NOMO-1 (cell line): Measurements from ENCODE around the gene SBF2.

Experiments used
- DNase-seq, 2 experiments: peaks; one replicate each; lab custom pipeline; 2025; ENCODE audit not compliant: unreplicated experiment in 2 of 2; lab: John Stamatoyannopoulos, UW

The SBF2 gene

DNA sequence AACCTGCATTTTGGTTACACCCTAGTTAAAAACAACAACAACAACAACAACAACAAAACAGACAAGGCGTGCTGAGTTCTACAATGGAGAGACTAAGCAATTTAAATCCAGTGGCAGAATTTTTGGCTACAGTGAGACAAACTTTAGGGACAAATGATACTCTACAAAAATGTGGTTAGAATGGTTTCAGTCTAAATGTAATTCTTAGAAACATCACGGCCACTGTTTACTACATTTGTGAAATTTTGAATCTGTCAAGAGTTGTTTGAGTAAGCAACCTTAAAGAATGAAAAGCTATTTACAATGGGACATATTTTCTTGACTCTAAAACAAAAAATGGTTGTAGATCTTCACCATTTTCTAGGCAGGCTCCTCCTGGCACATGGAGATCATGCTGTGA lies 370.7 kb downstream of the SBF2 start:
- DNase-seq = no peak

DNA sequence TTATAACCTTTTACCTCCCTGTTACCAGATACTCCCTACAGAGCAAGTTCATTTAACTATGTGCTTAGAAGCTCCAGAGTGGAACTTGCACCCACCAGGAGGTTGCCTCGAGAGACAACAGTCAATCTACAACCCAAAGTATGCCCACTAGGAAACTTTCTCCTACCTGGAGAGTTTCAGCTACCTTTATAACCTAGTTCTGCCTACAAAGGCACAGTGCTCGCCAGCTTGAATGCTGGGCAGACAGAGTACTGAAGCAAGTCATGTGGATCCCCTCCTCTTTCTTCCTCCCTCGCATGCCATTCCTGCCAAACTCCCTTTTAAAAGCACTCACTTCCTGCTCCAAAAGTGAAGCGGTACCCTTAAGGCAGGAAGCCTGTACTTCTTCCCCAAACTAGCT lies 371.2 kb downstream of the SBF2 start:
- DNase-seq = no peak

DNA sequence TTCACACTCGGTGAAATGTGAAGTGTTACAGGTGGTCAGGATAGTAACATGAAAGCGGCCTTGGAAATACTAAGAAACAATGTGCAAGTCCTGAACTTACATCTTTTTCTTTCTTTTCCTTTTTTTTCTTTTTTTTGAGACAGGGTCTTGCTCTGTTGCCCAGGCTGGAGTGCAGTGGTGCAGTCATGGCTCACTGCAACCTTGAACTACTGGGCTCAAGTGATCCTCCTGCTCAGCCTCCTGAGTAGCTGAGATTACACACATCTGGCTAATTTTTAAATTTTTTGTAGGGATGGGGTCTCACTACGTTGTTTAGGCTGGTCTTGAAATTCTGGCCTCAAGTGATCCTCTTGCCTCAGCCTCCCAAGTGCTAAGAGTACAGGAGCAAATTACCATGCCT lies 377.5 kb downstream of the SBF2 start:
- DNase-seq = no peak

DNA sequence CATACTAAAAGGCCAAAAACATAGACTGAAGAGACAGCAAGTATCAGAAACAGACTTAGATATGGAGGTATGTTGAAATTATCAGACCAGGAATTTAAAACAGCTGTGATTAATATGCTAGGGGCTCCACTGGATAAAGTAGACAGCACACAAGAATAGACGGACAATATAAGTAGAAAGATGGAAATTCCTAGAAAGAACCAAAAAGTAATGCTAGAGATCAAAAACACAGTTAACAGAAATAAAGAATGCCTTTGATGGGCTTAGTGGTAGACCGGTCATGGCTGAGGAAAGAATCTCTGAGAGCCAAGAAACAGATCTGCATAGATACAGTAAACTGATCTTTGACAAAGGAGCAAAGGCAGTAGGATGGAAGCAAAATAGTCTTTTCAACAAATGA lies 380.0 kb downstream of the SBF2 start:
- DNase-seq = no peak

GRCh38 chr11:9905960-9906791 lies 387.8 kb downstream of the SBF2 start:
- no peak for DNase-seq

- DNase-seq = no peak
Observed at GRCh38 chr11:9905501-9905951, 388.5 kb downstream of the SBF2 start.

- DNase-seq = no peak
Observed at GRCh38 chr11:9903579-9903978, 390.4 kb downstream of the SBF2 start.

- no peak for DNase-seq
Observed at GRCh38 chr11:9901943-9902342, 392.1 kb downstream of the SBF2 start.

- DNase-seq = peak; percentile 75 to 87
Observed at GRCh38 chr11:9900253-9900652, 393.8 kb downstream of the SBF2 start.

DNA sequence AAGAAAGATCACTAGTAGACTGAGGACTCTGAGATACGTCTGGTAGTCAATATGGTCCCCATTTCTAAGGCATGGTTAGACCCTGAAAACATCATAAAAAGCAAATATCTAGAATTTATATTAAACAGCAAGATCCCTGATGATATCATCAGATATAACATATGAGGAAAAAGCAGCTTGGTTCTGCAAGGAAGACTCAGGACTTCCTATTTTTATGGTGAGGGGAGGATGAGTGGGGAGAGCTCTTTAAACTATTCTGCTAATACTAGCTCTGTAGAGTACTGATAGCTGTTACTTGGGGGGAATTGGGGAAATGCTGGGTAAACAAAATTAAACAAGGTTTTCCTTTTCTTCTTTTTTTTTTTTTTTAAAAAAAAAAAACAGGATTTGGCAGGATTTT lies 394.3 kb downstream of the SBF2 start:
- no peak for DNase-seq

DNA sequence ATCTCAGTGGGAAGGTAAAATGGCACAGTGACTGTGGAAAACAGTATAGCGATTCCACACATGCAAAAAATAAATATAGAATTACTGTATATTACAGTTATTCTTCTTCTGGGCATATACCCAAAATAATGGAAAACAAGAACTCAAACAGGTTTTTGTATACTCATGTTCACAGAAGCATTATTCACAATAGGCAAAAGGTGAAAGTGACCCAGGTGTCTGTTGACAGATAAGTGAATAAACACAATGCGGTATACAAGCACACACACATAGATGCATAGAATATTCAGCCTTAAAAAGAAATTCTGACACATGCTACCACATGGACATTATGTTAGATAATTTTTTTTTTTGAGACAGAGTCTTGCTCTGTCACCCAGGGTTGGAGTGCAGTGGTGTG lies 397.1 kb downstream of the SBF2 start:
- no peak for DNase-seq

GRCh38 chr11:9895006-9895405 lies 399.0 kb downstream of the SBF2 start:
- DNase-seq = no peak

DNA sequence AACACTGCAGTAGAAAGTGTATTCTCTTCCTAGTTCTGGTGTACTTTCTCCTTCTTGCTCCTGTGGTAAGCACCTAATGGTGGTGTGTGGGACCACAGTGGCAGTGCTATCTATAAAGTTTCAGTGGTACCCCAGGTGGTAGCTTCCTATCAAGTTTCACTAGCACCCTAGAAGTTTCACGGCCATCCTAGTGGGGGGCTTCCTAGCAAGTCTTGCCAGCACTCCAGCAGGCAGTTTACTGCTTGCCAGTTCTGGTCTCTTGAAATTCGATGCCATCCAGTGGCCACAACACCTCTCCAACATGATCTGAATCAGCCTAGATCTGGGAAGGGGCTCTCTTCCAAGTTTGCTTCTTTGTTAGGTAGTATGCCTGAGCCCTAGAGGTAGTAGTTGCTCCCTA lies 400.5 kb downstream of the SBF2 start:
- DNase-seq = no peak

DNA sequence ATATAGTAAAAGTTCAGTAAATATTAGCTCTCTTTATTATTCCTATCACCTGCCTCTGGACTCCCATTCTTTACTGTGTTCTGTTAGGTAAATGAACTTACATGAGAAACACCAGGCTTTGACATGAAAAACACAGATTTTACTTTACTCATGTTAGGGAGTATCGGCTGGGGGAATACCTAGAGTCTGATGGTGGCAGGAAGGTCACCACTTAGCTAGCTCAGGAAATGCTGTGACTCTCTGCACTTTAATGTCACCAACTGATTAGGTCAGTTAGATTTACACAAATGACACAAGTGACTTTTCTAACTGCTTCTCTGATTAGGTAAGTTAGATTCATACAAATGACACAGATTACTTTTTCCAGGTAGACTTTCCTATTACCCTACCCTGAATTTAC lies 405.1 kb downstream of the SBF2 start:
- DNase-seq = no peak

DNA sequence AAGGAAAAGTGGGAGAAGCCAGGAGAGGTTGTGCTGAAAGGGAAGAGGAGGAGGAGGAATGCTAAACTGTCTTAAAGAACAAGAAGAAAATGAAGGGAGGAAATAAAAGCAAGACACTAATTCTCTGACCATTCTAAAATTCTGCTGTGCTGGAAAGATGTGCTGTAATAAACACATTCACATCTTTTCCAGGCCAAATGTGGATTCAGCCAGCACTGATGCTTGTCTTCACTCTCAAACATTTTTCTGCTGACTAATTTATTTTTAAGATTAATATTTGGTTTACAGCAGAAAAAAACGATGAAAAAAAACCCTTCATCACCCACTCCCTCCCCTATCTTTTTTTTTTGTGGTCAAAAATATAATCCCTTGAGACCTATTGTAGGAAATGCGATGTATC lies 406.5 kb downstream of the SBF2 start:
- DNase-seq = no peak

DNA sequence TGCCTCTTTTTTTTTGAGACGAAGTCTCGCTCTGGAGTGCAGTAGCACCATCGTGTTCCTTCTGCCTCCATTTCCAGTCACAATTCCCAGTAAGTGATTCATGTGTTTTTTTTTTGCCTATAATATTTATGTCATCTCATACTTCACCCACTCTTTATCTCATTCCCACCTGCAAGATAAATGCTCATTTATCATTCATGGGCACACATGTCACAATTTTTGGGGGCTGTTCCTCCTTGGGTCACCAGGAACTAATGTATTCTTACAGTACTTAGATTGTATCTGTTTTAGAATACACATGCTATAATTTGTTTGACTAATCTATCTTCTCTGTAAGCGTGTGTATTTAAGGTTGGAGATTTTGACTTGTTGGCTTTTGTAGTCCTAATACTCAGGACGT lies 407.4 kb downstream of the SBF2 start:
- DNase-seq = no peak

- DNase-seq = no peak
Observed at GRCh38 chr11:9884601-9885000, 409.4 kb downstream of the SBF2 start.

DNA sequence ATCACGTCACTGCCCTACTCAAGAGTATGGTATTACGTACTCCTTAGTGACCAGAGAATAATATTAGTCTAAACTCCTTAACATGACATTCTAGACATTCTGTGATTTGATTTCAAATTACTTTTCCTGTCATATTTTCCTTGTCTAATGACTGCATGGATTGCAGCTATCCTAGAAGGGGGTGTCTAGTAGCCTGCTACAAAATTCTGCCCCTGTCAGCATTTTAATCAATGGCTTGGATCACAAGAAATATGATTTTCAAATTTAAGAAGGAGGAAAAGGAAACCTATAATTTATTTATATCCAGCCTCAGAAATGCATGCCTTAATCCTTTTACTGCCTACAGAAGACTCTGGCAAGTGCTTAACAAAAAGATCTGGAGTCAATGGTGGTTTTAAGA lies 413.4 kb downstream of the SBF2 start:
- no peak for DNase-seq

GRCh38 chr11:9878936-9879335 lies 415.1 kb downstream of the SBF2 start:
- DNase-seq = no peak

DNA sequence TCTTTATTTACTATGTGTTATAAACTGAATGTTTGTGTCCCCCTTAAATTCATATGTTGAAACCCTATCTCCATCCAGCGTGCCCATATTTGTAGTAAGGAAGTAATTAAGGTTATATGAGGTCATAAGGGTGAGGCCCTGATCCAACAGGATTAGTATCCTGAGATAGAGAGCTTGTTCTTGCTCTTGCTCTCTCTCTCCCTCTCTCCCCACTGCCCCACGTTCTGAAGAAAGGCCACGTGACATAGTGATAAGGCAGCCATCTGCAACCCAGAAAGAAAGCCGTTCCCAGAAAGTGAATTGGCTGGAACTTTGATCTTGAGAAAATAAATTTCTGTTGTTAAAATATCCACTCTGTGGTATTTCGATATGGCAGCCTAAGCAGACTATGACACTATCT lies 417.7 kb downstream of the SBF2 start:
- DNase-seq = no peak

GRCh38 chr11:9875862-9876261 lies 418.2 kb downstream of the SBF2 start:
- DNase-seq = no peak

DNA sequence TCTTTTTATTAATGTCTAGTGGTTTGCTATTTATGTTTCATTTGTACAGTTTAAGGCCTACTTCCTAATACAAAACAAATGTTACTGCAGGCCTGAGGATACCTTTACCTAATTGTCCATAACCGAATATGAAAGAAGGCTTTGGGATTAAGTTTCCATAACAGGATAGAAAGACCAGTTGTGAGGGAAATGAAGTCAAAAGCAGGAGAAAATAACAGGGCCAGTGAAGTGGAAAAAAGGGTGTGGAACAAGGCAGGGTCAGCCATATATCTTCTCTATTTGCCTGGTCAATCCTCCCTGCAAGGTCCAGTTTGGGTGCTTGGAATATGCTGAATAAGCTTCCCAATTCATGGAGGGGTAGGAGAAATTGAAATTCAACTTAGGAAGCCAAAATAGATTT lies 418.6 kb downstream of the SBF2 start:
- no peak for DNase-seq

DNA sequence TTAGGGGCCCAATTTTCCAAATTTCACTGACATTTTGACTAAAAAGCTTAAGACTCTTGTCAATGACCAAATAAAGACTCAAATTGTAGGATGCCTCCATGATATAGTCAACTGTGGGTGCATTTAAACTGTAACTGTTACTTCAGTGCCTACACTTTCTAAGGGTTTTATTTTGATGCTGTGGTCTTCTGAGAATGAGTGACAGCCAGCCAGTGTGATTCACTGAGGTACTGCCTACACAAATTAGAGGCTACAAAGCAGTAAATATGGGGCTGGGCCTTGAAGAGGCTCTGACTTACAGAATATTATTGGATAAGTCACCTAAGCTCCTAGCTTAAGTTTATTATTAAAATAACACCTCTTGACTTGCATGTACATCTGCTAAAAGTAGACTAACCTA lies 419.6 kb downstream of the SBF2 start:
- DNase-seq = no peak
